ENCODE results near the gene GRIK4.

DNA sequence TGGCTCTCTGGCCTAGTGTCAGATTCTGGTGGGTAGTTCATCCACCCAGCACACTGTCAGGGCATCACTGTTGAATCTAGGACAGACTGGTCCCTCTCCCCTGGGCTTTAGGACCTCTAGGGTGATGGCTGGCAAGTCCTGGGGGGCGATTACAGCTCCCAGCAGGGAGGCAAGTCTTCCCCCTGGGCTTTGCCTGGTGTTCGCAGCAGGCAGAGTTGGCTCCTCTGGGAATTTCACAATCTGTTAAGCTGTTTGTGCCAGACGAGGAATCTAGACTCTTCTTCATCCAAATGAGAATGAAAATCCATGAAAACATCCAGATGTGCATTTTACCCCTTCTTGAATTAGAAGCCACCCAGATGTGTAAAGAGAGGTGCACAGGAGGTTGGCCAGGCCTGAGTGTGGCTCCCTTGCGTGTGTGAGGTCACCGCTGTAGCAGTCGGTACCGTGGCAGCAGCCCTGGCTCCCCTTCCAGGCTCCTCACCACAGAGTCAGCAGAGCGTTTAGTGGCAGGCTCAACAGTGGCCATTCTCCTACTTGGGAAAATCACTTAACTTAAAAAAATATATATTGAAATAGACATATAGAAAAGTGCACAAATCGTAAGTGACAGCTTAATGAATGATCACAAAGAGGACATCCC lies 412.4 kb downstream of the GRIK4 start:
- TF ChIP-seq CTCF (IDR thresholded peaks at IDR 0.05; ENCODE audit: insufficient read depth, low read length) (no peak), POLR2AphosphoS5 (IDR thresholded peaks at IDR 0.05; ENCODE audit: low read depth) (no peak), GABPA (IDR thresholded peaks at IDR 0.05; ENCODE audit: low read depth) (no peak)
- TF ChIP-seq, protein P1, sequence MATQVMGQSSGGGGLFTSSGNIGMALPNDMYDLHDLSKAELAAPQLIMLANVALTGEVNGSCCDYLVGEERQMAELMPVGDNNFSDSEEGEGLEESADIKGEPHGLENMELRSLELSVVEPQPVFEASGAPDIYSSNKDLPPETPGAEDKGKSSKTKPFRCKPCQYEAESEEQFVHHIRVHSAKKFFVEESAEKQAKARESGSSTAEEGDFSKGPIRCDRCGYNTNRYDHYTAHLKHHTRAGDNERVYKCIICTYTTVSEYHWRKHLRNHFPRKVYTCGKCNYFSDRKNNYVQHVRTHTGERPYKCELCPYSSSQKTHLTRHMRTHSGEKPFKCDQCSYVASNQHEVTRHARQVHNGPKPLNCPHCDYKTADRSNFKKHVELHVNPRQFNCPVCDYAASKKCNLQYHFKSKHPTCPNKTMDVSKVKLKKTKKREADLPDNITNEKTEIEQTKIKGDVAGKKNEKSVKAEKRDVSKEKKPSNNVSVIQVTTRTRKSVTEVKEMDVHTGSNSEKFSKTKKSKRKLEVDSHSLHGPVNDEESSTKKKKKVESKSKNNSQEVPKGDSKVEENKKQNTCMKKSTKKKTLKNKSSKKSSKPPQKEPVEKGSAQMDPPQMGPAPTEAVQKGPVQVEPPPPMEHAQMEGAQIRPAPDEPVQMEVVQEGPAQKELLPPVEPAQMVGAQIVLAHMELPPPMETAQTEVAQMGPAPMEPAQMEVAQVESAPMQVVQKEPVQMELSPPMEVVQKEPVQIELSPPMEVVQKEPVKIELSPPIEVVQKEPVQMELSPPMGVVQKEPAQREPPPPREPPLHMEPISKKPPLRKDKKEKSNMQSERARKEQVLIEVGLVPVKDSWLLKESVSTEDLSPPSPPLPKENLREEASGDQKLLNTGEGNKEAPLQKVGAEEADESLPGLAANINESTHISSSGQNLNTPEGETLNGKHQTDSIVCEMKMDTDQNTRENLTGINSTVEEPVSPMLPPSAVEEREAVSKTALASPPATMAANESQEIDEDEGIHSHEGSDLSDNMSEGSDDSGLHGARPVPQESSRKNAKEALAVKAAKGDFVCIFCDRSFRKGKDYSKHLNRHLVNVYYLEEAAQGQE (IDR thresholded peaks at IDR 0.05; ENCODE audit: insufficient replicate concordance, low read depth): no peak
